ENCODE measurements around the gene RNF186.

RNF186 gene

DNA sequence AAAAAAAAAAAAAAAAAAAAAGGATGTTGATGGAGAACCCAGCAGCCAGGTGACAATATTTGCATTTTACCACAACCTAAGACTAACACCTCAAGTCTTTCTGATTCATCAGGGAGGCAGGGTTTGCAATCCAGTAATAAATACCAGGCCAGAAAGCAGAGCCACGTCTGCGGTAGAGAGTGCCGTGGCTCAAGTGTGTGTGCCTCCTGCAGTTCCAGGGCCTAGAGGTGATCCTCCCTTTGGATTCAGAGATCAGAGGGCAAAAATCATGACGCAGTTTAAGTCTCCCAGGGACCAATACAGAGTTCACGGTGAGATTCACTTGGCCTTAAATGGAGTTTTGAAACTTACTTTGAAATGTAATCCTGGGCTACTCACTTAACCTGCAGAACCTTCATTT is 50.2 kb downstream of the RNF186 start:
- 84 to 94% methylated on average over 5 of the region's 5 CpGs for WGBS, 2 experiments (ENCODE audit: insufficient coverage in 2 of 2)
- H3K9me3 ChIP-seq (ENCODE audit: control insufficient read depth, low read length) = no peaks in the 10 kb centered on the region
- no peaks in the 10 kb centered on the region for H3K36me3 ChIP-seq (ENCODE audit: control insufficient read depth, insufficient read depth, low read length)
- H3K4me3 ChIP-seq (ENCODE audit: extremely low read depth, insufficient read depth, low read length, poor library complexity, severe bottlenecking) = no peak overlapping the region
- H3K27ac ChIP-seq (ENCODE audit: low read depth, low read length, severe bottlenecking) = peak overlapping the region; percentile 71
- H3K4me1 ChIP-seq (ENCODE audit: control insufficient read depth, insufficient read depth, low read length, poor library complexity, severe bottlenecking) = peaks cover 57% of the 10 kb centered on the region

All from mesodermal cell (in vitro differentiated cells).